GM18519 (cell line): Measurements from ENCODE around the gene DAB2IP.

Source experiments
- ATAC-seq: cut with Tn5 transposase; IDR thresholded peaks from one replicate; pipeline ENCODE4 v1.9.1; 2021; ENCODE audit warnings: mild to moderate bottlenecking, moderate library complexity; ENCODE audit not compliant: unreplicated experiment, low FRiP score

DAB2IP gene

DNA sequence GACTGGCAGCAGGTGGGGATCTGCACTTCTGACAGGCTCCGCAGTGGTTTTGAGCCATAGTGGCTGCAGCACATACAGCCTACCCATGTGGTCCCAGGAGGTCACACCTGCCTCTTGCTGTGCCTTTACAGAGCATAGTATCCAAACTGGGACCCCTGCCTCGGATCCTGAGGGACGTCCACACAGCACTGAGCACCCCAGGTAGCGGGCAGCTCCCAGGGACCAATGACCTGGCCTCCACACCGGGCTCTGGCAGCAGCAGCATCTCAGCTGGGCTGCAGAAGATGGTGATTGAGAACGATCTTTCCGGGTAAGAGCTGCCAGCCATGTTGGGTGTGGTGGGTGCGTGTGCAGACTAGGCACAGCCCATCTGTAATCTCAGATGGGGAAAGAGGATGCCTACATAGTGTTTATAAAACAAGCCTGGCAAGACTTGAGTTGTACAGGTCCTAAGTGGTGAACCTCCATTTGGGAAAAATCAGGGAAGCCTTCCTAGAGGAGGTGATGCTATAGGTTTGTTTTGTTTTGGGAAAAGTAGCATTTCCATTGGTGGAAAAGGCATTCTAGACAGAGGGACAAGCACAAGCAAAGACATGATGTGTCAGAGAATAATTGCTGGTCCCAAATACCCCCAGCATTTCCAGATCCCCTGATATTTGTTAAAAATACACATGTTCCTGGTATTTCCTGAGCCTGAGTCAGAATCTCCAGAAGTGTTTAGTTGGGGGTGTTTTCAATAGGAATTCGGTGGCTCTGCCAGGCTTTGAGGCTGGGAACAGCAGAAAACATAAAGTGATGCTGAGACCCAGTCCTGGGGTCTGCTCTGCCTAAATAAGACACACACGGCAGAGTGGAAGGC is 119.2 kb downstream of the DAB2IP start:
- no peak for ATAC-seq

DNA sequence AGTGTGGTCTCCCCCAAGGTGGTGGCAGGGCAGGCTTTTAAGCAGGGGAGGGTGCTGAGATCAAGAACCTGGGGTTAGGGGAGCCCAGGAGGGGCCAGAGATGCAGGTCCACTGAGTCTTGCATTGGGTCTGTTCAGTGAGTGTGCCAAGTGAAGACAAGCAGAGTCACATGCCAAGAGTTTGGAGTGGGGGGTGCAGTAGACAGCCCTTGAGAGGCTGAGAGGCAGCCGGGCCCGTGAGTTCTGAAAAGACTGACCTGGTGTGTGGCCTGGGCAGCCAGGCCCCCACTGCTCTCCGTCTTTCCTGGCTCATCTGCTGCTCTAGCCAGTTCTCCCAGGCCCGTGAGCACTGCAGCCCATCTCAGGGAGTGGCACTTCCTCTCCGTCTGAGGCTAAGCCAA is 120.0 kb downstream of the DAB2IP start:
- no peak for ATAC-seq

DNA sequence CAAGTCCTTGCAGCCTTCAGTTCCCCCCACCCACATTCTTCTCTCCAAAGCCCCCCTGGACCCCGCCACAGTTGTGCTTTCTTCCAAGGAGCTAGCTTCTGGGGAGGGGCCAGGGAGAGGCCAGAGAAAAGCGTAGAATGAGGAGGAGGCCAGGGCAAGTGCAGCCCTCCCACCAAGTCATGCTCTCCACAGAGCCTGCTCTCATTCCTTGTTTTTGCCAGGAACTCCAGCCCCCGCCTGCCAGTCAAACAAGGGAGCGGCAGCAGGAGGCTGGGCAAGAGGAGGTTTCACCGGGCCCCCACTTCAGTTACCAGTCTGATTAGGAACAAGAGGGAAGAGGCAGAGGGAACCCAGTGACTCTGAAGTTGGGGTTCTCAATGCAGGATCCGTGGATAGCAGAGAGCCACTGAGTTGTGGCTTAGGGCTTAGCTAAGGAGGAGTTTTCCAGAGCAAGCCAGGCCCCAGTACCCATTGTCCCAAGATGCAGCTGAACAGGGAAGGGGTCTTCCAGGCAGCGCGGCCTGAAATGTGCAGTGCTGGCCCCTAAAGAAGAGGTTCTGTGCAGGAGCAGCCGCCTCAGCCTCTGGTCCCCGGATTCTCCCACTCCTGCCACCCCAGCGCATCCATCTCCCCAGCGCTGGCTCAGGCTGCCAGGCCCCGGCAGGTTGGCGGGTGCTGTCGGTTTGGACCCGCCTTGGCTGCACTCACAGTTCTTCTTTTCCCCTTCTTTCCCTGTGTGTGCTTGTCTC is 120.6 kb downstream of the DAB2IP start:
- no peak for ATAC-seq

DNA sequence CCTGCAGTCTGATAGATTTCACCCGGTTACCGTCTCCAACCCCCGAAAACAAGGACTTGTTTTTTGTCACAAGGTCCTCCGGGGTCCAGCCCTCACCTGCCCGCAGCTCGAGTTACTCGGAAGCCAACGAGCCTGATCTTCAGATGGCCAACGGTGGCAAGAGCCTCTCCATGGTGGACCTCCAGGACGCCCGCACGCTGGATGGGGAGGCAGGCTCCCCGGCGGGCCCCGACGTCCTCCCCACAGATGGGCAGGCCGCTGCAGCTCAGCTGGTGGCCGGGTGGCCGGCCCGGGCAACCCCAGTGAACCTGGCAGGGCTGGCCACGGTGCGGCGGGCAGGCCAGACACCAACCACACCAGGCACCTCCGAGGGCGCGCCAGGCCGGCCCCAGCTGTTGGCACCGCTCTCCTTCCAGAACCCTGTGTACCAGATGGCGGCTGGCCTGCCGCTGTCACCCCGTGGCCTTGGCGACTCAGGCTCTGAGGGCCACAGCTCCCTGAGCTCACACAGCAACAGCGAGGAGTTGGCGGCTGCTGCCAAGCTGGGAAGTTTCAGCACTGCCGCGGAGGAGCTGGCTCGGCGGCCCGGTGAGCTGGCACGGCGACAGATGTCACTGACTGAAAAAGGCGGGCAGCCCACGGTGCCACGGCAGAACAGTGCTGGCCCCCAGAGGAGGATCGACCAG is 121.3 kb downstream of the DAB2IP start:
- ATAC-seq, result no peak

DNA sequence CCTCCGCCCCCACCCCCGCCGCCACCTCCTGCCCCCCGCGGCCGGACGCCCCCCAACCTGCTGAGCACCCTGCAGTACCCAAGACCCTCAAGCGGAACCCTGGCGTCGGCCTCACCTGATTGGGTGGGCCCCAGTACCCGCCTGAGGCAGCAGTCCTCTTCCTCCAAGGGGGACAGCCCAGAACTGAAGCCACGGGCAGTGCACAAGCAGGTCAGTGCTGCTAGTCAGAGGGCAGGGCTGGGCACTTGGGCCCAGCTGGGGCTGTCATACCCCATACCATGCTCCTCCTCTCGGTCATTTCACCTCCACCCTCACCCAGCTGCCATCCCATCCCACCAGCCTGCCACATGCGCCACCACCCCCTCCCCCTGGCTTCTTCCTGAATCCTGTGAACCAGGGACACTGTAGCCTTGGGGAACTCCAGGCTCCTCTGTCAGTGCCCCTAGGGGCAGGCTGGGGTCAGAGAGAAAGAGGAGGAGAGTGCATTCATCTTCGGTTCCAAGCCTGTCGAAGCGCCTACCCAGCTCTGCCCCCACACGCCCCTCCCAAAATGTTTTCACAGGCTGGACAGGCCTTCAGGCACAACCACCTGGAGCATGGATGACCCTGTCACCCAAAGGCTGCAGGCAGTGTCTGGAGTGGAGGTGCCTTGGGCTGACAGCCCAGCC is 122.0 kb downstream of the DAB2IP start:
- no peak for ATAC-seq

DNA sequence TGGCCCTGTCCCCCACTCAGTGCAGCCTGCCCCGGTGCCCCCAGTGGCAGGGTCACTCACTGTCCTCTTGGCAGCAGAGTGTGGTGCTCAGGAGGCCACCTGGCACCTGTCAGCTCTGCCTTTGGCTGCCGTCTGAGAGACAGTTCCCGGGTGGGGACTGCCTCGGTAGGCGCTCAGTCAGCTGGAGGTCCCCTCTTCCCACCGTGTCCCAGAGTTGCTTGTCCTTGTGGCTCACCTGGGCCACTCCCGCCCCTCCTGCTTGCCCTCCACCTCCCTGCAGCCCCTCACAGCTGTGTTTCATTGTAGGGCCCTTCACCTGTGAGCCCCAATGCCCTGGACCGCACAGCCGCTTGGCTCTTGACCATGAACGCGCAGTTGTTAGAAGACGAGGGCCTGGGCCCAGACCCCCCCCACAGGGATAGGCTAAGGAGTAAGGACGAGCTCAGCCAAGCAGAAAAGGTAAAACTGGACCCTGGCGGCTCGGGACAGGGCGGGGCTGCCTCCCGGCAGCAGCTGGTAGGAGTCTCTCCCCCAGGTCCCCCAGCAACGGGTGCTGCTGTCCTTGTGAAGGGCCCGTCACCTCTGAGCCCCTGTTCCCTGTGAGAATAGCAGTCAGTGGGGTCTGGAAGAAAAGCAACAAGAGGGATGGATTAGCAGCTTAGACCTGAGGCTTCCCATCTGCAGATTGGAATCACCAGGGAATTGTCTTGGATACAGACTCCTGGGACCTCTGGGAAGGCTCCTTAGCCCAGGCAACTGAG is 122.7 kb downstream of the DAB2IP start:
- ATAC-seq, result no peak

DNA sequence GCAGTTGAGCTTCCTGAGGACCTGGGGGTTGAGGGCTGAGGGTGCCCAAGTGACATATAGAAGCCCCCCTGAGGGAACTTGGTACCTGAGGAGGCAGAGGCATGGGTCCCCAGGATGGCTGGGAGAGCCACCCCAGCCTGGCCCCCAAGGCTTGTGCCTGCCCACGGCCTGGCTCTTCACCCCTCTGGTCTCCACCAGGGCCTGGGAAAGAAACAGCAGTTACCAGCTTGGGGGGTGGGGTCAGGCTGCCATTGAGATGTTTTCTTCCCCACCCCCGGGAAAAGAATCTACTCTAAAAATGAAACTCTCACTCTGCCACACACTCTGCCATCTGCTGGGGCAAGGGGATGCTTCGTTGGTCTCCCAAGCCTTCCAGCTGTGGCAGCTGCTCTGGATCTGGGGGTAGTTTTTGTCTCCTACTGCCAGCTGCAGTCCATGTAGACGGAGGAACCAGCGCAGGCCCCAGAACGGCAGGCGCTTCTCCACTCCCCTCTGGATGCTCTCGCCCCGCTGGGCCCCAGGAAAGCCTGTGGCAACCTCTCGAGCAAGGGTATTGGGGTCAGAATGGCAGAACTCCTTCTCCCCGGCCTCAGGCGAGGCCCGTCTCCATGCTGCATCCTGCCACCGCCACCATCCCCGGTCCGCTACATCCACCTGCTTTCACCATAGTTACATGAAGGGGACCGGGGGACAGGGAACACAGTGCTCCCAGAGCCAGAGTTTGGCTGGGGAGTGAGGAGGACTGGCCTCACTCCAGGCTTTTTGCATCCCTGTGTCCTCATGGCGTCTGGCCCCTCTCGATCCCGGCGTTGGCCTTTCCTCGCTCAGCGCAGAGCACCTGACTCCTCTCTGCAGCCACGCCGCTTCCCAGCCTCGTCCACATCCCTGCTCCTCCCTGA is 123.5 kb downstream of the DAB2IP start:
- no peak for ATAC-seq

DNA sequence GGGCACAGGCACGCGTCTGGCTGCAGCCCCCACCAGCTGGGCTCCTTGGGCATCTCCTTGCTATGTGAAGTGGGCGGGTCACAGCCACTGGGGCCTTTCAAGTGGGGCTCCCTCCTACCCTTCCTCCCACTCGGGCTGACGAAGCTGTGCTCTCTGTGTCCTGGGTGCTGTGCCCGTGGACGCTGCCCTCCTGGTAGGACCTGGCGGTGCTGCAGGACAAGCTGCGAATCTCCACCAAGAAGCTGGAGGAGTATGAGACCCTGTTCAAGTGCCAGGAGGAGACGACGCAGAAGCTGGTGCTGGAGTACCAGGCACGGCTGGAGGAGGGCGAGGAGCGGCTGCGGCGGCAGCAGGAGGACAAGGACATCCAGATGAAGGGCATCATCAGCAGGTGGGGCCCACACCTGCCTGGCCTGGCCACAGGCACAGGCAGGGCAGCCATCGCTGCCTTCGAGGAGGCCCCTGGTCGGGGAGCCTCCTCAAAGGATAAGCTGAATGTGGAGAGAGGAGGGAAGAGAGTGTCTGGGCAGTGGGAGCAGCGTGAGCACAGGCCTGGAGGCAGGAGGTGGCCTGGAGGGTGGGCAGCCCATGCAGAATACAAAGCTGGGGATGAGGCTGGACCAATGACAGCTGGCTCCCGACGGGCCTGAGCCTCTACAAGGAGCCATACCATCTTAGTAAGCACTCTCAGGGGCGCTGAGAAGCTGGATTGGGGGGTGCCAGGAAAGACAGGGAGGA is 124.7 kb downstream of the DAB2IP start:
- no peak for ATAC-seq

DNA sequence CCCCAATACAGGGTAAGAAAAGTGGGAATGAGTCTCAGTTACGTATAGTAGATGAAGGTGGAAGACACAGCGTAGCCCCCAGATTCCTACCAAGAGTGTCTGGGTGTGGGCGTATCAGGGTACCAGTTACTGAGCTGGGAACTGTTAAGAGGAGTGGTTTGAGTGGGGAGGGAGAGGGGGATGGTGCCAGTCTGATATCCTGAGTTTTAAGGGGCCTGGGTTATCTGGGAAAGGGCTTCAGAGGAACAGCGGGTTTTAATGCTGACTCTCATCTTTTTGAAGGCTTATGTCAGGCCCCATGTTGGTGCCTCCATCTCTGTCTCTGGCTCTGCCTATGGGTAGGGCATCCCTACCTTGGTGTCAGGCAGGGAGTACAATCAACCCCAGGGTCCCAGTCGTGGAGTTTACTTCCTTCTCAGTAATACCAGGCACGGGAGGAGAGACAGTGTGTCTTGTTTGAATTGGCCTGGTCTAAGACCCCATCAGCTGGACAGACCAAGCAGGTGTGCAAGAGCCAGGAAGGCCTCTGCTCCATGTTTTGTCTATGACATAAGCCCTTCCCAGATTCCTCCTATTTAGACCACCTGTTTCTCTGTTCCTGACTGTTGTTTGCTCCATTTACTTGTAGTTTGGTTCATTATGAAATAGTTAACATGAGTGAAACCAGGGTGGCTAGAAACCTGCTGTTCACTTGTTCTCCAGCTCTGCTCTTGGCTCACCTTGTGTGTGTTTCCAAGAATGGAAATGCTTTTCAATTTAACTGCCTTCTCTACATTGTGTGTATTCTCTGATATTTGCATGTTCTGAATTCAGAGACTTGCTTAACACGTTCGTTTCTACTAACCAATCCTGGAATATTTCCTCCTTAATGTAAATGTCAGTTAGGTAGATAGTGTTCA is 125.6 kb downstream of the DAB2IP start:
- ATAC-seq, result no peak

DNA sequence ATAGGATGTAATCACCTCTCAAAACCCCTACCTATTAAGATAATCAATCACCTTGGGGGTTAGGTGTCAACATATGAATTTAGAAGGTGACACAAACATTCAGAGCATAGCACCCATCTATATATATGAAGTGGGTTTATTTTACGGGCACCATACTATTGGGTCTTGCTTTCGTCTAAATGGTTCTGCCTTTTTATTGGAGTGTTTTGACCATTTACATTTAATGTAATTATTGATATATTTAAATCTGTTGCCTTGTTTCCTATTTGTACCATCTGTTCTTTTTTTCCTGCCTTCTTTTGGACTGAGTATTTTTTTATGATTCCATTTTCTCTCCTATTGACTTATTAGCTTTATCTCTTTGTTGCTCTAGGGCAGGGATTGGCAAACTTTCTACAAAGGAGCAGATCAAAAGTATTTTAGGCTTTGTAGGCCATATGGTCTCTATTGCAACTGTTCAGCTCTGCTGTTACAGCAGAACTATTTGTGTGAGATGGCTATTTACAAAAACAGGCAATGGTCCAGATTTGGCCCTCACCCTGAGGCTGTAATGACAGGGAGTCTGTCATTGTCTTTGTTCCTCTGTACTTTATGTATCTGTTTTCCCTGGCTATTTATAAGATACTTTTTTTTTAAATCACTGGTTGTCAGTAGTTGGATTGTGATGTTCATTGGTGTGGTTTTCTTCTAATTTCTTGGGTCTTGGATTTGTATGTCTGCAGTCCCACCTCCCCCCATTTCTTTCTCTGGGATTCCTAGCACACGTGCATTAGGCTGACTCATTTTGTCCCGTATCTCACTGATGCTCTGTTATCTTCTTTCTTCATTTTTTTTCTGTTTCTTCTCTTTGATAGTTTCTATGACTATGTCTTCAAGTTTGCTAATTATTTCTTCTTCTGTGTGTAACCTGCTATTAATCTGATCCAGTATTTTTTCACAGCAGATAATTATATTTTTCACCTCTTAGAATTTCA is 127.1 kb downstream of the DAB2IP start:
- ATAC-seq, result no peak

DNA sequence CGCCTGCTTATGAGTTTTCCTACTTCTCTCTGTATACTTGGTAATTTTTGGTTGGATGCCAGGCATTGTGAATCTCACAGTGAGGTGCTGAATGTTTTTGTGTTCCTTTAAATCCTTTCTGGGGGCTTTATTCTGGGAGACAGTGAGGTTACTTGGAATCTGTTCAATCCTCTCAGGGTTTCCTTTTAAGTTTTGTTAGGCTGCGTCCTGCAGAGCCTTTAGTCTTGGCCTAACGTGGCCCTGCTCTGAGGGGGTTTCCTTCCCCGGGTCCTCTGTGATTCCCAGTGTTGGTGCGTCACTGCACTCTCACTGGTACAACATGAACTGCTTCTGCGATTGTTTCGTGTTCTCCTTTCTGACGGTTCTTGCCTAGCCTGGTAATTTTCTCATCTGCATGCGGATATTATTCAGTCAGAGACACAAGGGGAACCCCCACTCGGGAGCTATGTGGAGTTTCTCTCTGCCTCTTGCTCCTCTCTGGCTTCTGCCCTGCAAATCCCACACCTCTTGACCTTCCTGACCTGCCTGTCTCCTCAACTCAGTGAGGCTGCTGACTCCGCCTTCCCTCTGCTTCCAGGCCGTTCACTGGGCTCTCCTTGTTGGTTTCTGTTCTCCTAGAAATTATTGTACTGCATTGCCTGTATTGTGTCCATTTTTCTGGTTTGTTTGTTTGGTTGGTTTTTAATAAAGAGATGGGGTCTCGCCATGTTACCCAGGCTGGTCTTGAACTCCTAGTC is 128.1 kb downstream of the DAB2IP start:
- ATAC-seq, result no peak

DNA sequence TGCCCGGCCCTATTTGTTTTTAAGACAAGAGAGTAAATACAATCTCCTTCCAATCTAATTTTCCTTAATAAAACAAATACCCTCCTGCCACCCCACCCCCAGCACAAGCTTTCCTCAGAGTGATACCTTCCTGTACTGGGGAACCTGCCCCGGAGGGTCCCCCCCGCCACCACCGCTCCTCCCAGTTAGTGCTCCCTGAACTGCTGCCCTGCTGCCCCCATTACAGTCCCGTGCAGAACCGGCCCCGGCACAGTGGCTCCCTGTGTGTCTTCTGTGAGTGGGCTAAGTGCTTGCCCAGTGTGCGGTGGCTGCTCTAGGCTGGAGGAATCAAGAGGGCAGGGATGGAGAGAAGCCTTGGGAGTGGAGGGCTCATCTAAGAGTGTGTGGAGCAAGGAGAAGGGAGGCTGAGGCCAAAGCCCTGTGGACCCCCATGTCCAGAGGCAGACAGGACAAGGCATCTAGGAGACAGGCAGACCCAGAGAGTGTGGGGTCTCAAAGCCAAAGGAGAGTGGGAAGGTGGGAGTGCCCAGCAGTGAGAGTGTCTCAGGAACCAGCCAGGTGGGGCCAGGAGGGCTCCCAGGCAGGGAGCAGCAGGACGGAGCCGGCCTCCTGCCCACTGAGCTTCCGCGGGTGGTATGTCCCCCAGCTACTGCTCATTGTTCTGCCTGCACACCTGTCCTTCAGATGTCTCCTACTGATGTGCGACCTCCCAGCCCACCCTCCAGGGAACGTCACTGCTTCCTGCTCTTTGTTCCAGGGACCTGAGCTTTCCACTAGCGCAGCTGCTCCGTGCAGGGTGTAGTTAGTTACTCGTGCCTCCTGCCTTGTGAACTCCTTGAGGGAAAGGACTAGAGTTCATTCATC is 129.0 kb downstream of the DAB2IP start:
- ATAC-seq, result no peak

DNA sequence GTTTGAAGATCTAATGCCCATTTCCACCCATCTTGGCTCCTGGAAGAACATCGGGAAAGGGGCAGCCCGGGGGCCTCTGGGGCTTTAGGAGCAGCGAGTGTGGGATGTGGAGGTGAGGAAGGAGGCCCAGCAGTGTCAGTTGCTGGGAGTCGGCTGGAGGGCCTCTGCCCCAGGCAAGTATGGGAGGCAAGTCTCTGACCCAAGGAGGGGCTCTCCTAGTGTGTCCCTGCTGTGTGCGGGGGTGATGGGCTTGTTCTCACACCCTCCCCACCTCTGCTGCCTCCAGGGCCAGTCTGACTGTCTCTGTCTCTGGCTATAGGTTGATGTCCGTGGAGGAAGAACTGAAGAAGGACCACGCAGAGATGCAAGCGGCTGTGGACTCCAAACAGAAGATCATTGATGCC is 129.7 kb downstream of the DAB2IP start:
- no peak for ATAC-seq

DNA sequence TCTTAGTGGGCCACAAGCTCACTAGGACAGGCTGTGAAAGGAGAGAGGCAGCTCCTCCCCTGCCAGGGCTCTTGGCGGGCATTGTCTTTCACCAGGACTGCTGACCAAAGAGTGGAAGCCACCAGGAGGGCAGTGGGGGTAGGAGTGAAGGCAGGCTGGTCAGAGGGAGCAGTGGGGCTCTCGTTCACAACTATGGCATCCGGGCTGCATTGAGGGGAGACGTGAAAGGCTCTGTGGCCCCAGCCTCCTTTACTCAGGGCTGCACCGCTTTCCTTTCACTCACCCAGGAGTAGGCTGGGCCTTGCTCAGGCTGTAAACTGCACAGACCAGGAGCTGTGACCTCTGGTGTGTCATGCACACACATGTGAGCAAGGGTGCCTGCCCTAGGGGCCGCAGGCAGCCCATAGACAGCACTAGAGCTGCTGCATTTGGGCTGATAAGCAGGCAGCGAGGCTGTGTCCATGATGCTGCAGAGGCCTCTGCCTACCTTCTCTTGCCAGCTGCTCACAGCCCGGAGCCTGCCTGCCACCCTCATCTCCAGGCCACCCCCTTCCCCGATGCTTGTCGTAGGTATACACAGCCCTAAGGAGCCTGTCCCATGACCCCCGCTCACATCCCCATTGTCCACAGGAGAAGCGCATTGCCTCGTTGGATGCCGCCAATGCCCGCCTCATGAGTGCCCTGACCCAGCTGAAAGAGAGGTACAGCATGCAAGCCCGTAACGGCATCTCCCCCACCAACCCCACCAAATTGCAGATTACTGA is 130.4 kb downstream of the DAB2IP start:
- no peak for ATAC-seq
